ENCODE data around the gene PPM1M. TPM values are rescaled to one million over a fixed set of nuclear protein-coding genes. Genes with fewer than 3 reads are reported as not detected.

Gene PPM1M
- polyA plus RNA-seq, 4 donors: 1.8 to 9.3 (median 8.3) TPM

- Histone ChIP-seq H3K27ac (ENCODE audit: low read depth in 1 of 3, low read length in 2 of 3) (peak overlapping the region in 1 of 3 donors; percentile 54), H3K4me3 (ENCODE audit: low read depth in 1 of 3, low read length in 3 of 3) (no peak overlapping the region), H3K27me3 (ENCODE audit: control insufficient read depth in 3 of 3, insufficient read depth in 3 of 3, low read length in 3 of 3) (no peaks in the 10 kb centered on the region), H3K36me3 (ENCODE audit: control insufficient read depth in 3 of 3, insufficient read depth in 2 of 3, low read depth in 1 of 3, low read length in 3 of 3) (peaks cover 0 to 44% (median 2%) of the 10 kb centered on the region in 3 donors), H3K4me1 (ENCODE audit: control insufficient read depth in 3 of 3, insufficient read depth in 2 of 3, low read depth in 1 of 3, low read length in 2 of 3) (peaks cover 0 to 42% (median 2%) of the 10 kb centered on the region in 3 donors), H3K9me3 (ENCODE audit: control insufficient read depth in 2 of 2, insufficient read depth in 1 of 2, low read depth in 1 of 2, low read length in 1 of 2) (no peaks in the 10 kb centered on the region)
- DNase-seq (peak in 1 of 2 donors; percentile 42), FAIRE-seq (no peak)
- 14 to 39% (median 38%) methylated on average over 9 to 10 of the region's 10 CpGs for WGBS, 3 donors
Observed at GRCh38 chr3:52299247-52299878, 53.8 kb downstream of the PPM1M start.

Other genes starting within 250 kb of the PPM1M start
- gene RPL29, start 249.9 kb upstream of the PPM1M start, polyA plus RNA-seq: 1,000 to 10,000 TPM; 2,279 to 2,521 (median 2,399) TPM
- 1 to 10 TPM; 1.6 to 9.4 (median 4.4) TPM for gene DUSP7, start 189.2 kb upstream of the PPM1M start, polyA plus RNA-seq
- 10 to 100 TPM in 1 of 4 donors, 1 to 10 TPM in 3; 2.7 to 19.4 (median 4.8) TPM for gene POC1A, start 91.3 kb upstream of the PPM1M start, polyA plus RNA-seq
- 10 to 100 TPM; 40.9 to 99.7 (median 65.3) TPM for gene ALAS1, start 47.6 kb upstream of the PPM1M start, polyA plus RNA-seq
- under 1 TPM in 2 of 4 donors, not detected in 2; 0.12 to 0.30 TPM for gene TLR9, start 20.1 kb upstream of the PPM1M start, polyA plus RNA-seq
- gene TWF2, start 6.6 kb upstream of the PPM1M start, polyA plus RNA-seq: 10 to 100 TPM; 23.1 to 54.1 (median 50.7) TPM
- gene WDR82, start 32.9 kb downstream of the PPM1M start, polyA plus RNA-seq: 10 to 100 TPM; 25.9 to 64.3 (median 36.1) TPM
- 100 to 1,000 TPM in 3 of 4 donors, 10 to 100 TPM in 1; 97.5 to 184 (median 163) TPM for gene GLYCTK, start 42.1 kb downstream of the PPM1M start, polyA plus RNA-seq
- 10 to 100 TPM in 1 of 4 donors, 1 to 10 TPM in 3; 4.3 to 22.6 (median 7.5) TPM for gene DNAH1, start 70.6 kb downstream of the PPM1M start, polyA plus RNA-seq
- gene BAP1, start 164.2 kb downstream of the PPM1M start, polyA plus RNA-seq: 10 to 100 TPM; 54.8 to 59.4 (median 58.0) TPM
- 10 to 100 TPM in 1 of 4 donors, 1 to 10 TPM in 3; 6.8 to 11.6 (median 8.8) TPM for gene PHF7, start 164.9 kb downstream of the PPM1M start, polyA plus RNA-seq
- gene SEMA3G, start 199.3 kb downstream of the PPM1M start, polyA plus RNA-seq: 10 to 100 TPM in 1 of 4 donors, 1 to 10 TPM in 2, under 1 TPM in 1; 0.67 to 30.4 (median 1.7) TPM
- gene TNNC1, start 208.3 kb downstream of the PPM1M start, polyA plus RNA-seq: 100 to 1,000 TPM in 1 of 4 donors, 1 to 10 TPM in 2, under 1 TPM in 1; 0.79 to 110 (median 5.9) TPM
- gene NISCH, start 209.8 kb downstream of the PPM1M start, polyA plus RNA-seq: 10 to 100 TPM; 25.9 to 78.1 (median 27.9) TPM
- 10 to 100 TPM in 2 of 4 donors, 1 to 10 TPM in 2; 2.0 to 72.1 (median 24.4) TPM for gene STAB1, start 249.6 kb downstream of the PPM1M start, polyA plus RNA-seq